H1 (cell line): ENCODE results near the gene MYH7. TPM values are rescaled to one million over a fixed set of nuclear protein-coding genes. Genes with fewer than 3 reads are reported as not detected.

Source experiments
- microRNA counts: library from miRNA; unstranded; fragments of <30 nt; microRNA quantifications from one replicate; lab custom pipeline; 2015
- microRNA-seq, 2 experiments: library from miRNA; unstranded; fragments of <30 nt; microRNA quantifications; one replicate each; pipeline versions ENCODE4 to v1.2.0, GENCODE V29; 2016 to 2020; ENCODE audit warnings: borderline microRNAs expressed in 2 of 2, borderline number of aligned reads in 2 of 2, borderline replicate concordance in 1 of 2
- polyA plus RNA-seq, 7 experiments: library from polyadenylated mRNA; depleted of rRNA in 3 of 7; stranded (reverse) in 5 of 7; unstranded in 2 of 7; fragments of >200 nt in 5 of 7; fragments of 200-250 nt in 2 of 7; gene quantifications; 1 replicate in 5 of 7; 2 replicates in 1 of 7; 4 replicates in 1 of 7; pipeline versions ENCODE4 v1.2.1 to v1.2.3, GENCODE V29; 2011 to 2013; ENCODE audit warnings: missing spikeins in 2 of 7, mixed read lengths in 2 of 7
- small RNA-seq: library from polyadenylated mRNA; stranded (forward); fragments of <200 nt; extraction: miRNeasy Mini kit (QIAGEN cat#:217004); gene quantifications from one replicate; pipeline ENCODE3, GENCODE V24; 2013; ENCODE audit not compliant: insufficient read depth
- total RNA-seq: library from RNA; stranded (reverse); fragmentation: NEBNext Ultra II Directional; extraction: Animal tissue kit (Norgen Biotek cat#: 25700); gene quantifications from 2 replicates; pipeline ENCODE4 v1.2.1, GENCODE V29; 2021

The MYH7 gene
- total and polyA plus RNA-seq, 2 of the 8 experiments (the other 6 are each of a cell fraction or from before 2014, with no cell fraction given) = not detected

MicroRNA genes within 50 kb of the gene (microRNA counts, 767-probe panel; counts per million panel counts)
- 879 counts per million, percentile 95 among the panel's probes with 10 or more counts for microRNA hsa-miR-208a (lab: Ali Mortazavi, UCI)
- 879 counts per million, percentile 95 among the panel's probes with 10 or more counts for microRNA hsa-miR-208b (lab: Ali Mortazavi, UCI)

Small RNA genes within 50 kb of the gene (microRNA-seq; reads per million reads assigned to microRNA genes)
- gene MIR208A (0 to 0.23 reads per million in 2 experiments), gene MIR208B (0 reads per million in 2 experiments)

Small RNA genes within 50 kb of the gene (small RNA-seq; reads per million reads assigned to genes)
- not detected for gene MIR208A
- not detected for gene MIR208B

Other genes with a start within 250 kb of the MYH7 start
- gene RNF212B, start 197.7 kb downstream of the MYH7 start, total RNA-seq = 1.2 TPM in 1 of 2 replicates, not detected in the other
- gene RNF212B, start 197.7 kb downstream of the MYH7 start, polyA plus RNA-seq (2011; rRNA removed) = 0.36 and 0.95 TPM in 2 replicates
- gene HOMEZ, start 149.5 kb downstream of the MYH7 start, total RNA-seq = 9.1 and 9.7 TPM in 2 replicates
- 12.3 and 15.9 TPM in 2 replicates for gene HOMEZ, start 149.5 kb downstream of the MYH7 start, polyA plus RNA-seq (2011; rRNA removed)
- 3.7 and 4.4 TPM in 2 replicates for gene PPP1R3E, start 132.8 kb downstream of the MYH7 start, total RNA-seq
- 3.5 and 4.7 TPM in 2 replicates for gene PPP1R3E, start 132.8 kb downstream of the MYH7 start, polyA plus RNA-seq (2011; rRNA removed)
- 13.3 and 13.8 TPM in 2 replicates for gene BCL2L2, start 128.8 kb downstream of the MYH7 start, total RNA-seq
- gene BCL2L2, start 128.8 kb downstream of the MYH7 start, polyA plus RNA-seq (2011; rRNA removed) = 9.3 and 10.5 TPM in 2 replicates
- gene PABPN1, start 114.2 kb downstream of the MYH7 start, total RNA-seq = 300 and 312 TPM in 2 replicates
- 229 and 331 TPM in 2 replicates for gene PABPN1, start 114.2 kb downstream of the MYH7 start, polyA plus RNA-seq (2011; rRNA removed)
- 39.4 and 43.0 TPM in 2 replicates for gene SLC22A17, start 82.8 kb downstream of the MYH7 start, total RNA-seq
- gene SLC22A17, start 82.8 kb downstream of the MYH7 start, polyA plus RNA-seq (2011; rRNA removed) = 49.0 and 77.7 TPM in 2 replicates
- 27.8 and 29.0 TPM in 2 replicates for gene EFS, start 70.5 kb downstream of the MYH7 start, total RNA-seq
- gene EFS, start 70.5 kb downstream of the MYH7 start, polyA plus RNA-seq (2011; rRNA removed) = 28.6 and 39.0 TPM in 2 replicates
- gene IL25, start 62.9 kb downstream of the MYH7 start, total RNA-seq = not detected in 2 replicates
- gene IL25, start 62.9 kb downstream of the MYH7 start, polyA plus RNA-seq (2011; rRNA removed) = not detected in 2 replicates
- gene CMTM5, start 58.6 kb downstream of the MYH7 start, total RNA-seq = not detected in 2 replicates
- gene CMTM5, start 58.6 kb downstream of the MYH7 start, polyA plus RNA-seq (2011; rRNA removed) = 2.1 and 2.8 TPM in 2 replicates
- not detected in 2 replicates for gene MYH6, start 27.4 kb downstream of the MYH7 start, total RNA-seq
- gene MYH6, start 27.4 kb downstream of the MYH7 start, polyA plus RNA-seq (2011; rRNA removed) = 0.03 and 0.05 TPM in 2 replicates
- gene NGDN, start 34.0 kb upstream of the MYH7 start, total RNA-seq = 48.8 and 56.0 TPM in 2 replicates
- gene NGDN, start 34.0 kb upstream of the MYH7 start, polyA plus RNA-seq (2011; rRNA removed) = 22.4 and 39.8 TPM in 2 replicates
- 27.0 and 28.6 TPM in 2 replicates for gene ZFHX2, start 116.1 kb upstream of the MYH7 start, total RNA-seq
- 2.7 and 3.7 TPM in 2 replicates for gene ZFHX2, start 116.1 kb upstream of the MYH7 start, polyA plus RNA-seq (2011; rRNA removed)
- 14.8 and 16.6 TPM in 2 replicates for gene THTPA, start 120.6 kb upstream of the MYH7 start, total RNA-seq
- 19.0 and 23.4 TPM in 2 replicates for gene THTPA, start 120.6 kb upstream of the MYH7 start, polyA plus RNA-seq (2011; rRNA removed)
- gene AP1G2, start 132.1 kb upstream of the MYH7 start, total RNA-seq = 70.1 and 70.9 TPM in 2 replicates
- 134 and 162 TPM in 2 replicates for gene AP1G2, start 132.1 kb upstream of the MYH7 start, polyA plus RNA-seq (2011; rRNA removed)
- 46.4 and 46.7 TPM in 2 replicates for gene JPH4, start 143.1 kb upstream of the MYH7 start, total RNA-seq
- gene JPH4, start 143.1 kb upstream of the MYH7 start, polyA plus RNA-seq (2011; rRNA removed) = 23.9 and 35.0 TPM in 2 replicates
- gene DHRS2, start 200.7 kb upstream of the MYH7 start, total RNA-seq = 0.44 and 1.1 TPM in 2 replicates
- gene DHRS2, start 200.7 kb upstream of the MYH7 start, polyA plus RNA-seq (2011; rRNA removed) = 3.5 and 4.4 TPM in 2 replicates